ENCODE measurements around the gene IFI27L1.

IFI27L1 gene

DNA sequence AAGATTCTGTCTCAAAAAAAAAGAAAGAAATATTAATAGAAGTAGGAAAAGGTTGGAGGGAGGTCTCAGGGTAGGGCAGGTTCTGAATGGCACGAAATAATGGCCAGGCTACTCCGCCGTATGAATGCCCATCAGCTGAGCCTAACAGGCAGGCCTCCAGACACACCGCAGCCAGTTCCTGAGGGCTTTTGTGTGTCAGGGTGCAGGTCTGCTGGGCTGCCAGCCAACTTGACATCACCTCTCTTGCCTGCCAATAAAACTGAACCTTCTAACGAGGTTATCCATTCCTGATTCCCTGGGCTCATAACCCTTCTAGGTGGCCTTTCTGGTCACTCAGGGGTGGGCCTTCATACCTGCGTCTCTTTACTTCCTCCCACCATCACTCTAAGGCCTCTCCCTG is 32.4 kb downstream of the IFI27L1 start:
- Histone ChIP-seq H3K27me3 (peaks cover 0 to 17% of the 10 kb centered on the region in 2 donors), H3K4me3 (no peak overlapping the region), H3K36me3 (no peaks in the 10 kb centered on the region), H3K27ac (no peak overlapping the region), H3K9me3 (no peaks in the 10 kb centered on the region), H3K4me1 (peaks cover 0 to 7% (median 0%) of the 10 kb centered on the region in 4 donors)
- intact Hi-C loops (cut with DNase I; ENCODE audit: low total_unique reads) = no loop called here
- no peak for DNase-seq
- no peak for TF ChIP-seq CTCF (IDR thresholded peaks at IDR 0.05)

- intact Hi-C loops (cut with DNase I; ENCODE audit: low total_unique reads) = no loop called here
- TF ChIP-seq CTCF (IDR thresholded peaks at IDR 0.05) = no peak
- Histone ChIP-seq H3K36me3 (no peaks in the 10 kb centered on the region), H3K27ac (no peak overlapping the region), H3K4me3 (no peak overlapping the region), H3K27me3 (peaks cover 0 to 17% of the 10 kb centered on the region in 2 donors), H3K4me1 (peaks cover 0 to 7% (median 0%) of the 10 kb centered on the region in 4 donors), H3K9me3 (peaks cover 0 to 1% (median under 1%) of the 10 kb centered on the region in 3 donors)
- DNase-seq = no peak
Measured at GRCh38 chr14:94113908-94114588, 32.9 kb downstream of the IFI27L1 start.

DNA sequence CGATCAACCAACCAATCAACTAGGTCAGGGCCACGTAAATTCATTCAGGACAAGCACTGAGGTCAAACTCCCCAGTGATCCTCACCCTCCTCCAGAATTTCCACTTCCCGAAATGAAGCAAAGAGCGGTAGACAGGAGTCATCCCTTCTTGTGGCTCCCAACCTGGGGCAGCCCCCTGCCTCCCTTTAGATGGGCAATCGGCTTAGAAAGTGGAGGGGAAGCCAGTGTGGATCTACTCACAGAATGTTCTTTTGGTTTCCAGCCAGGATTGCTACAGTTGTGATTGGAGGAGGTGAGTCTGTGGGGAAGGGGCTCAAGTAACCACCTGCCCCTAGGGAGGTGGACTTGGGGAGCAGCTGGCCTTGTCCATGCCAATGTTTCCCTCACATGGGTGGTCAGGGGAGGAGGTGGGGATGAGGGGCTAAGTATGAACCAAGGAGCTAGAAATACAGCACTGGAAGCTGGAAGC is 33.5 kb downstream of the IFI27L1 start:
- TF ChIP-seq CTCF (IDR thresholded peaks at IDR 0.05) = no peak
- intact Hi-C loops (cut with DNase I; ENCODE audit: low total_unique reads) = no loop called here
- Histone ChIP-seq H3K36me3 (no peaks in the 10 kb centered on the region), H3K4me3 (no peak overlapping the region), H3K9me3 (peaks cover 0 to 7% (median 6%) of the 10 kb centered on the region in 3 donors), H3K27ac (no peak overlapping the region), H3K27me3 (peaks cover 0 to 17% of the 10 kb centered on the region in 2 donors), H3K4me1 (peaks cover 0 to 7% (median 0%) of the 10 kb centered on the region in 4 donors)
- DNase-seq = peak in 1 of 2 donors; percentile 59

- peaks cover 0 to 7% (median 0%) of the 10 kb centered on the region in 4 donors for H3K4me1 ChIP-seq
- no peak overlapping the region for H3K4me3 ChIP-seq
- H3K27ac ChIP-seq = no peak overlapping the region
- no peaks in the 10 kb centered on the region for H3K36me3 ChIP-seq
- H3K9me3 ChIP-seq = peaks cover 0 to 11% (median 10%) of the 10 kb centered on the region in 3 donors
- intact Hi-C loops (cut with DNase I; ENCODE audit: low total_unique reads) = no loop called here
- peak; percentile 35 to 39 for DNase-seq
- peaks cover 0 to 17% of the 10 kb centered on the region in 2 donors for H3K27me3 ChIP-seq
- no peak for TF ChIP-seq CTCF (IDR thresholded peaks at IDR 0.05)
Measured at GRCh38 chr14:94115058-94115591, 34.0 kb downstream of the IFI27L1 start.

DNA sequence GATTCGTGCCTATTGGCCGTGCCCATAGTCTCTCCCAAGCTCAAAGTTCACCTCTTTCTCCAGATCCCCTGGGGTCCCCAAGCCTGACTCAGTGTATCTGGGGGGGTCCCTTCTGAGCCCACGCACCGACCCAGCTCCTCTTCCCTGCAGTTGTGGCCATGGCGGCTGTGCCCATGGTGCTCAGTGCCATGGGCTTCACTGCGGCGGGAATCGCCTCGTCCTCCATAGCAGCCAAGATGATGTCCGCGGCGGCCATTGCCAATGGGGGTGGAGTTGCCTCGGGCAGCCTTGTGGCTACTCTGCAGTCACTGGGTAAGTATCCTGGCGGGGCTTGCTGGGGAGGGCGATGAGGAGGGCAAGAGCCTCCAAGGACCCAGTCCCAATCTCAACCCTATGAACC is 34.5 kb downstream of the IFI27L1 start:
- no peak for TF ChIP-seq CTCF (IDR thresholded peaks at IDR 0.05)
- Histone ChIP-seq H3K27me3 (peaks cover 0 to 17% of the 10 kb centered on the region in 2 donors), H3K4me3 (no peak overlapping the region), H3K4me1 (peaks cover 0 to 7% (median 0%) of the 10 kb centered on the region in 4 donors), H3K9me3 (peaks cover 0 to 16% (median 15%) of the 10 kb centered on the region in 3 donors), H3K27ac (no peak overlapping the region), H3K36me3 (no peaks in the 10 kb centered on the region)
- intact Hi-C loops (cut with DNase I; ENCODE audit: low total_unique reads) = no loop called here
- DNase-seq = no peak

All from tibial artery (tissue), 4 donors.